PC-3 (cell line): ENCODE results near the gene FKBP2. TPM values are rescaled to one million over a fixed set of nuclear protein-coding genes. Genes with fewer than 3 reads are reported as not detected.

ENCODE experiments used
- ATAC-seq: fragments of 200-7000 bp; cut with Tn5 transposase; 2 replicates; pipeline ENCODE4 v1.9.1; 2020; ENCODE audit warnings: mild to moderate bottlenecking, moderate library complexity
- BruUV-seq: library from RNA; stranded (reverse); fragments of 400-500 nt; replicated peaks from 2 replicates; lab custom pipeline; 2021; lab: Mats Ljungman, UMichigan
- CTCF ChIA-PET: fragments of 300-600 bp; sonication (Branson Sonifier 250); formaldehyde crosslinking; loops from one replicate; lab custom pipeline; 2022; ENCODE audit warnings: antibody characterized with exemption; lab: Charles Lee
- POLR2A ChIA-PET: fragments of 300-600 bp; sonication (Branson Sonifier 250); formaldehyde crosslinking; loops from one replicate; lab custom pipeline; 2022; ENCODE audit warnings: antibody characterized with exemption; ENCODE audit not compliant: unreplicated experiment; lab: Charles Lee
- DNase-seq: peaks from one replicate; pipeline ENCODE4 v3.0.0-alpha.2; 2015
- H2AFZ ChIP-seq: fragments of 300-600 bp; sonication (generic); 2 replicates; pipeline ENCODE4 v1.6.0; 2016; ENCODE audit warnings: antibody characterized with exemption, low read length
- H3F3A ChIP-seq: fragments of 300-600 bp; sonication (generic); one replicate; pipeline ENCODE4 v1.6.0; 2017; ENCODE audit warnings: antibody characterized with exemption, low read length, control low read depth, mild to moderate bottlenecking; ENCODE audit not compliant: unreplicated experiment
- H3K27ac ChIP-seq: fragments of 300-600 bp; sonication (generic); 2 replicates; pipeline ENCODE4 v1.5.1; 2016; ENCODE audit warnings: mild to moderate bottlenecking, low read length
- H3K27me3 ChIP-seq: fragments of 300-600 bp; sonication (generic); 2 replicates; pipeline ENCODE4 v1.6.1; 2016; ENCODE audit warnings: low read length, mixed read lengths
- H3K36me3 ChIP-seq: fragments of 300-600 bp; sonication (generic); 2 replicates; pipeline ENCODE4 v1.6.1; 2016; ENCODE audit warnings: low read depth, mixed run types, low read length, mixed read lengths
- H3K4me1 ChIP-seq: fragments of 300-600 bp; sonication (generic); 2 replicates; pipeline ENCODE4 v1.5.1; 2016; ENCODE audit warnings: low read length; ENCODE audit not compliant: insufficient read depth
- H3K4me2 ChIP-seq: fragments of 300-600 bp; sonication (generic); 2 replicates; pipeline ENCODE4 v1.6.0; 2016; ENCODE audit warnings: low read length
- H3K4me3 ChIP-seq: fragments of 300-600 bp; sonication (generic); 2 replicates; pipeline ENCODE4 v1.5.1; 2016; ENCODE audit warnings: mild to moderate bottlenecking, low read length, mixed read lengths
- H3K79me2 ChIP-seq: fragments of 300-600 bp; sonication (generic); 2 replicates; pipeline ENCODE4 v1.6.1; 2017; ENCODE audit warnings: low read length, mixed read lengths
- H3K9ac ChIP-seq: fragments of 300-600 bp; sonication (generic); 2 replicates; pipeline ENCODE4 v1.6.0; 2016; ENCODE audit warnings: mild to moderate bottlenecking, low read length
- H3K9me2 ChIP-seq: fragments of 300-600 bp; sonication (generic); replicated peaks from 2 replicates; pipeline ENCODE4 v1.6.1; 2016; ENCODE audit warnings: mixed run types, low read length, mixed read lengths
- H3K9me3 ChIP-seq: fragments of 300-600 bp; sonication (generic); 2 replicates; pipeline ENCODE4 v1.6.1; 2016; ENCODE audit warnings: low read length, mixed read lengths
- H4K20me1 ChIP-seq: fragments of 300-600 bp; sonication (generic); 2 replicates; pipeline ENCODE4 v1.6.1; 2016; ENCODE audit warnings: low read length, mixed read lengths
- CTCF ChIP-seq: fragments of 300-600 bp; sonication (generic); conservative IDR thresholded peaks from 2 replicates; pipeline ENCODE4 v1.5.1; 2017; ENCODE audit warnings: antibody characterized with exemption, low read depth, mild to moderate bottlenecking, low read length
- EZH2 ChIP-seq: fragments of 300-600 bp; sonication (generic); IDR thresholded peaks from one replicate; pipeline ENCODE4 v1.6.1; 2017; ENCODE audit warnings: antibody characterized with exemption, mild to moderate bottlenecking, low read length; ENCODE audit not compliant: unreplicated experiment
- EZH2phosphoT487 ChIP-seq: fragments of 300-600 bp; sonication (generic); IDR thresholded peaks from 2 replicates; pipeline ENCODE4 v1.6.1; 2018; ENCODE audit warnings: mild to moderate bottlenecking, antibody characterized with exemption, low read length, borderline replicate concordance
- intact Hi-C: fragments of 100-400 bp; cut with micrococcal nuclease; formaldehyde crosslinking; loops from 2 replicates; pipeline ENCODE4 v1.9.0; 2023
- total RNA-seq: library from RNA; depleted of rRNA; stranded (reverse); fragments of >200 nt; gene quantifications from 2 replicates; pipeline ENCODE4 v1.2.3, GENCODE V29; 2014

FKBP2 gene
- total RNA-seq, 1 experiment from 2014 or later, result 215 TPM

DNA sequence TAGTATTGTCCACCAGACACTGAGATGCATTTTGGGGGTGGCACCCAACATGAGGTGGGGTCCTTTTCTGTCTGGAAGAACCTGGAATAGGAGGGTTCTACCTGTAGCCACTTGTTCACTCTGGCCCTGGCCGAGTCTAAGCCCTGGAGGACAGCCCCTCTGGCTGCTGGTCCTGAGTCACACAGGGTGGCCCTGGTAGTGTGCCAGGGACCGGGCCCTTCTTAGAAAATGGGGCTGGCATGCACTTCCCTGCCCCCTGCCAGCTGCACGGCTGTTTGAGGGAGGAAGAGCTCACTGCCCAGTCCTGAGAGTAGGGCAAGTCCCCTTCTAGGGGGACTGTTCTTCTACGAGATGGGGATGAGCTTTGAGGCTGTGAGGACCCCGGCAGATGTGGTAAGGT is 12.6 kb downstream of the FKBP2 start:
- H4K20me1 ChIP-seq, result no peaks in the 10 kb centered on the region; the same call in 1 of the 2 replicates
- DNase-seq (peak; percentile 44), ATAC-seq (no peak)
- no TSS peak for BruUV-seq
- intact Hi-C loops, result no loop called here
- no peaks in the 10 kb centered on the region for H3K27me3 ChIP-seq
- peaks cover 25% of the 10 kb centered on the region for H3K4me1 ChIP-seq
- ChIA-PET POLR2A (no interaction called here), CTCF (interaction anchor here (0.6 kb wide), 1 partner anchor 93 kb away, joined by 3 read pairs; no protein-coding TSS in a partner anchor)
- H3F3A ChIP-seq, result no peaks in the 10 kb centered on the region
- no peaks in the 10 kb centered on the region for H3K9me2 ChIP-seq
- H3K36me3 ChIP-seq, result peaks cover 21% of the 10 kb centered on the region
- peak overlapping the region; percentile 98 for H3K4me2 ChIP-seq
- no peak overlapping the region for H2AFZ ChIP-seq
- H3K79me2 ChIP-seq, result peaks cover 25% of the 10 kb centered on the region
- H3K9ac ChIP-seq, result no peak overlapping the region
- H3K9me3 ChIP-seq, result no peaks in the 10 kb centered on the region
- TF ChIP-seq EZH2phosphoT487 (no peak), EZH2 (no peak), CTCF (no peak)
- no peak overlapping the region for H3K27ac ChIP-seq
- peak overlapping the region; percentile 85; the same call in 1 of the 2 replicates for H3K4me3 ChIP-seq

- Histone ChIP-seq H3K9me3 (no peaks in the 10 kb centered on the region), H3K4me2 (no peak overlapping the region), H2AFZ (no peak overlapping the region), H3K27ac (no peak overlapping the region), H3K4me1 (peaks cover 25% of the 10 kb centered on the region), H3K4me3 (no peak overlapping the region), H3K36me3 (peaks cover 25% of the 10 kb centered on the region), H3K79me2 (peaks cover 25% of the 10 kb centered on the region), H3K9ac (no peak overlapping the region), H3K9me2 (no peaks in the 10 kb centered on the region), H4K20me1 (no peaks in the 10 kb centered on the region; the same call in 1 of the 2 replicates), H3K27me3 (no peaks in the 10 kb centered on the region), H3F3A (no peaks in the 10 kb centered on the region)
- DNase-seq (no peak), ATAC-seq (no peak)
- CTCF ChIA-PET, result no interaction called here
- TF ChIP-seq EZH2phosphoT487 (no peak), CTCF (no peak), EZH2 (no peak)
- POLR2A ChIA-PET, result interaction anchor here (0.5 kb wide), 1 partner anchor 10 kb away, joined by 12 read pairs; no protein-coding TSS in a partner anchor
- intact Hi-C loops, result no loop called here
- no TSS peak for BruUV-seq
Observed at GRCh38 chr11:64254326-64254725, 13.4 kb downstream of the FKBP2 start.
